Posterior vena cava (tissue), 2 donors: ENCODE results near the gene PRAC2. TPM values are rescaled to one million over a fixed set of nuclear protein-coding genes. Genes with fewer than 3 reads are reported as not detected.

ENCODE experiments used
- DNase-seq: peaks from one replicate; pipeline ENCODE4 v3.0.0-alpha.2; 2020; ENCODE audit warnings: low spot score
- intact Hi-C, 2 donors: fragments of 100-400 bp; cut with DNase I; formaldehyde crosslinking; loops; one replicate each; pipeline versions ENCODE4 v1.14.1 to v1.14.2; 2022 to 2023
- total RNA-seq, 2 donors: library from RNA; stranded (reverse); fragmentation: NEBNext Ultra II Directional; extraction: Animal tissue kit (Norgen Biotek cat#: 25700); gene quantifications; one replicate each; pipeline ENCODE4 v1.2.1, GENCODE V29; 2021
- donor health status: DM: yes; HTN: yes; CAD: no.
- donor health status: DM: yes; HTN: yes; CAD: no.

Gene PRAC2
- total RNA-seq, 2 donors from 2014 or later, result not detected

- no peak for DNase-seq
- intact Hi-C loops, result no loop called here
Measured at GRCh38 chr17:48718761-48719641, 4.0 kb upstream of the PRAC2 start.

- intact Hi-C loops, result loop anchor here (5.0 to 10.0 kb wide), 3 partner anchors 73 to 158 kb away; no protein-coding TSS in a partner anchor
- no peak for DNase-seq
Measured at GRCh38 chr17:48719642-48720265, 3.2 kb upstream of the PRAC2 start.

GRCh38 chr17:48720266-48721008 lies 2.5 kb upstream of the PRAC2 start:
- no peak for DNase-seq
- intact Hi-C loops, result loop anchor here (5.0 to 10.0 kb wide), 3 partner anchors 72 to 157 kb away; no protein-coding TSS in a partner anchor

DNA sequence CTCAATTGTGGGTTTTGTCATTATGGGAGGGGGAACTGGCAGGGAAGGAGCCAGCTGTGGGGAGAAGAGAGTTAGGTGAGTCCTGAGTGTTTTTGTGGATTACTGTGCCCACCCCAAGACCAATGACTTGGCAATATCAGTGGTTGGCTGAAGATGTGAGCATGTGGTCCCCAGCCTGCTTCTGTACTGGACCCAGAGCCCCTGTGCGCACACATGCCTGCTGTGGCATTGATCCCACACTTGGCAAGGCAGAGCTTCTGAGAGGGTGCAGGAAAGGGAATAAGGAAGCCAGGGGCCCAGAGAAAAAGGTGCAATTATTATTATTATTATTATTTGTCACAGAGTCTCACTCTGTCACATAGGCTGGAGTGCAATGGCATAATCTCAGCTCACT lies 2.0 kb upstream of the PRAC2 start:
- DNase-seq, result no peak
- intact Hi-C loops, result loop anchor here (5.0 to 10.0 kb wide), 3 partner anchors 71 to 156 kb away; no protein-coding TSS in a partner anchor

DNA sequence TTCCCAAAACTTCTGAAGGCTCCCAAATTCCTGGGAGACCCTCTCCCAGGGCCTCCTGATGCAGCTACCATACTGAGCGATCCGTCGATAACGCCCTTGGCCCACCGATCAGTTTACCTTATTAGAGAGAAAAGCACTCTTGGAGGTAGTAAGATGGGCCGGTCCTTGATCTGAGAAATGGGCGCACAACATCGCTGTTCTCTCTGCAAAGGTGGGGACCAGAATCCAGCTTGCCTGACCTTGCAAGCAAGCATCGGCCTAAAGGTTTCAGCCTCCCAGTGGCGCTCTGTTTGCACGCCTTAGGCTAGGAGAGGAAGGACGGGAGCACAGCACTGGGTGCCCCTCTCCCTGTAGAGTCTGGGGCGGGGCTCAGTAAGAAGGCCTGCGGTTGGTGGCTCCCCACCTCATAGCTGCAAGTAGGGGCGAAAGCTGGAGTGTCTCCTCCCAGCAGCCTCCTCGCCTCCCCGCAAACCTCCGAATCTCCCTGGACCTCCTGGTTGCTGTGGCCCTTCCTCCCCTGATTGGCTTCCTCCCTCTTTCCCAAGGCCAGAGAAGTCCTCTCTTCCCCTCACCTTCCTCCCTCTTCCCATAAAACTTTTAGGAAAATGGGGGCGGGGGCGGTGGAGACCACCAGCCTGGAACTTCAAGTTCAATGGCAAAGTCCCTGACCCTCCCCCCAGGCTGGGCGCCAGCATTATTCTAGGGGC lies 631 bp upstream of the PRAC2 start, which contains the start of gene PRAC1:
PRAC1 (minus strand) TSS at position 318 of the 707 bp plus-strand sequence; CDS start at position 192, 126 bp downstream.
- intact Hi-C loops, result loop anchor here (5.0 to 10.0 kb wide), 3 partner anchors 70 to 155 kb away; no protein-coding TSS in a partner anchor
- DNase-seq, result no peak

DNA sequence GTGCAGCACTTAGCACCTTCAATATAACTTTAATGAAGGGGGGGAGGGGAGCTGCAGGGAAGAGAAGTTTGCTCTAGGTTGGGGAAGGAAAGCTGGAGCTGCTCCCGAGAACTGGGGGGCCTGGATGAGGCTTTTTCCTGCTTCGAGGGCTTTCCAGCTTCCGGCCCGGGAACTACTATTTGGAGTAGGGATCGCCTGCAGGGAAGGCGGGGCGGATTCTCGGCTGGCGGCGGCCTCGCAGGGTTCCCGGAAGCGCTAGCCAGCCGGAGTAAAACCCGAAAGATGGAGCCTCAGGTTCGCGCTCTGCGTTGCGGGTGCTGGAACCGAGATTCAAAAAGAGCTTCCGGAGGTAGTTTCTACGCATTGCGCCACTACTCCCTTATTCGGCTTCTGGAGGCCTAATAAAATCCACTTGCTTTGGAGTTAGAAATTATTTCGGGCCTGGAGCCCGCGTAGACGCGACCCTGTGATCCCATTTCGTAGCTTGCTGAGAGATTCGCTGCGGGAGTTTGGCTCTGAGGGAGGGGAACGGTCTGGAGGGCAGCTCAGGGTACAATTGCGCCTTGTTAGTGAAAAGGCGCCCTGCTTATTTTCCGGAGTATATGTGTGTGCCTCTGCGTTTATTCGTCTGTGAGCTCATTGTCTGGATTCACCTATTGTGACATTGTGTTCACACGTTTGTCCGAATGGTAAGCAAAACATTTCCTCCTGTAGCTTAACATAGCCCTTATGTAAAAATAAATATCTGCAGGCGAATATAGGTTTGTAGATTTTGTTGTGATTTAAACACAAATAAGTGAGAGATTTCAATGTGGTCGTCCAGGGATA lies 652 bp downstream of the PRAC2 start:
- DNase-seq, result no peak
- intact Hi-C loops, result loop anchor here (2.0 to 10.0 kb wide), 4 partner anchors 45 to 154 kb away; no protein-coding TSS in a partner anchor

GRCh38 chr17:48724251-48725003 lies 1.4 kb downstream of the PRAC2 start:
- intact Hi-C loops, result loop anchor here (2.0 to 10.0 kb wide), 4 partner anchors 46 to 153 kb away; no protein-coding TSS in a partner anchor
- DNase-seq, result peak; percentile 96

- intact Hi-C loops, result loop anchor here (2.0 to 10.0 kb wide), 2 partner anchors 46 to 150 kb away; no protein-coding TSS in a partner anchor
- no peak for DNase-seq
Measured at GRCh38 chr17:48725004-48725287, 2.0 kb downstream of the PRAC2 start.

- intact Hi-C loops, result loop anchor here (2.0 to 10.0 kb wide), 3 partner anchors 47 to 149 kb away; no protein-coding TSS in a partner anchor
- DNase-seq, result no peak
Measured at GRCh38 chr17:48725288-48726064, 2.5 kb downstream of the PRAC2 start.

DNA sequence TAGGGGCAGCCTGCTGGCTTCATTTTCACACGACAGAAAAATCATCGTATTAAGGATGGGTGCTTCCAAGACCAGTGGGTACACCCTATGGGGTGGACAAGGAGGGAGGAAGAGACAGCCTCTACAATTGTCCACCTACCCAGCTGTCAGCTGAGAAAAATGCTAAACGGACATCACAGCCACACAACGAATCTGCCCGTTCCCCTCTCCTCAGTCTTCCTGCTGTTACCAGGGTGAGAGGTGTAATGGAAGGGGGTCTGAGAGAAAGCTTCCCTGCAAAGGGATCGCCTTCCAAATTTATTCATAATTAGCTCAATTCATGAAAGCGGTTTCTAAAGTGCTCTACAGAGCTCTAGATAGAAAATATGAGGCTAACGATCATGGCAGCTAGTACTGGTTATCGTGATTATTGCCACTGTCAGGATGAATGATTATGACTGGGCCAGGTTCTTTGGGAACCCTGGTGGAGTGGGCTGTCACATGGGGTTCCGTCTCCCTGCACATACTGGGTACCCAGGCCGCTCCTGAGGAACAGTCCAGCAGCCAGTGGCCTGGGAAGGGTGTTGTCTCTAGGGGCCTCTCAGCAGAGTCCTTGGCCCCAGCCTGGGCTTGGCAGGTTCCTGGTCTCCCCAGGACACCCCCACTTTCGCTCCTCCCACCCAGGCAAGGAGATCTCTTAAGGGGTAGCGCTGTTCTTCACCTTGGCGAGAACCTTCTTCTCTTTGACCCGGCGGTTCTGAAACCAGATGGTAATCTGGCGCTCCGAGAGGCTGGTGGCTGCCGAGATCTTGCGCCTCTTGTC lies 3.3 kb downstream of the PRAC2 start:
- DNase-seq, result no peak
- intact Hi-C loops, result loop anchor here in 1 of 2 donors (2.0 to 10.0 kb wide), 2 partner anchors 64 to 148 kb away; no protein-coding TSS in a partner anchor

- intact Hi-C loops, result loop anchor here in 1 of 2 donors (2.0 to 10.0 kb wide), 2 partner anchors 64 to 148 kb away; no protein-coding TSS in a partner anchor
- DNase-seq, result no peak
Measured at GRCh38 chr17:48726916-48727286, 3.9 kb downstream of the PRAC2 start.

- intact Hi-C loops, result loop anchor here in 1 of 2 donors (2.0 to 10.0 kb wide), 2 partner anchors 63 to 147 kb away; no protein-coding TSS in a partner anchor
- no peak for DNase-seq
Measured at GRCh38 chr17:48727415-48728175, 4.6 kb downstream of the PRAC2 start.

DNA sequence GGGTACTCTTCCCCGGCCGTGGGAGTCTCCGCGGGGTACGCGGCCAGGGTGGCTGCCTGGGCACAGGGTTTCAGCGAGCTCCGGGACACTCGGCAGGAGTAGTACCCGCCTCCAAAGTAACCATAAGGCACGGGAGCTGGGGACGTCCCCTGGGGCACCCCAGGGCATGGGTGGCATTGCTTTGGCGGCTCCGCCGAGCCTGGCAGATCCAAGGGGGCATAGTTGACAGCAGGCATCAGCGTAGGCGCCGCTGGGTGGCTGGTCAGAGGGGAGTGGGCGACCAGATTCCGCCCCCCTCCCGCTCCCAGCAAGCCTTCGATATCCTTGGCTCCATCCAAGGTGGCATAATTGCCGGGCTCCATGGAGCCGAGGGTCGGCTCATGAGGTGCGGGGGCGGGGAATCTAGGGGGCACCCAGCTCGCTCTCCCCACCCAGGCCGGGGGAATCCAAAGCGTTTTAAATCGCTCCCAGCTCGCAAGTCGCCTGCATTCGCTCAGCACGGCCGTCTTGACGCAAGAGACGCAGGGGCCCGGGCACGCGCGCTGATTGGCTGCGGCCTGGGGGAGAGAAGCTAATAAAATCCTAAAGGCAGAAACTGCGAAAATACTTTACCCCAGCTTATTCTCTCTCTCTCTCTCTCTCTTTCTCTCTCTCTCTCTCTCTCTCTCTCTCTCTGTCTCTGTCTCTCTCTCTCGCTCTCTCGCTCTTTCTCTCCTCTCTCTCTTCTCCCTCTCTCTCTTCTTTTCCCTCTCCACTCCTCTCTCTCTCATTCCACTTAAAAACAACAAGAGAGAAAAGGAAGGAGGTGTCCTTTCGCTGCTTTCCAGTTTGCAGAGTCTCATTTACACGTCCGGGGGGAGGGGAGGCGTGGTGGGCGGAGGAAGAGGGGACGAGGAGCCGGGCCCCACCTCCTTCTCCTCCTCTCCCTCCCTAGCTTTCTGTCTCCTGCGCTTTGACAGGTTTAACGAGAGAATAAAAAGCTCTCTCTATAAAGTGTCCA lies 5.5 kb downstream of the PRAC2 start, which contains the start of gene HOXB13:
HOXB13 (minus strand) TSS at position 519 of the 1,000 bp plus-strand sequence; CDS start at position 362, 157 bp downstream.
- intact Hi-C loops, result loop anchor here in 1 of 2 donors (10.0 kb wide), 1 partner anchor 146 kb away; no protein-coding TSS in a partner anchor
- no peak for DNase-seq
